SHP77 (cell line): ENCODE data around the gene ZNF3.

Experiments
- DNase-seq, 2 experiments: peaks; one replicate each; lab custom pipeline; 2025; lab: John Stamatoyannopoulos, UW

The ZNF3 gene

GRCh38 chr7:100053215-100053614, 28.3 kb downstream of the ZNF3 start:
- DNase-seq, result peak; percentile 71 to 81

- no peak for DNase-seq
These were observed 29.9 kb downstream of the ZNF3 start for GRCh38 chr7:100051611-100052010.

GRCh38 chr7:100049441-100050291, 31.9 kb downstream of the ZNF3 start, which contains the start of gene ZSCAN21:
TSS of gene ZSCAN21 (plus strand) at chr7:100049774. CDS start at chr7:100057007, 7,233 bp downstream.
- DNase-seq, result peak; percentile 43 to 65

- DNase-seq, result no peak
These were observed 32.8 kb downstream of the ZNF3 start for GRCh38 chr7:100048680-100049079.

GRCh38 chr7:100044718-100045117, 36.8 kb downstream of the ZNF3 start:
- DNase-seq, result peak in 1 of 2 experiments; percentile 8

- DNase-seq, result no peak
These were observed 40.9 kb downstream of the ZNF3 start for GRCh38 chr7:100040575-100040974.

- DNase-seq, result no peak
These were observed 43.2 kb downstream of the ZNF3 start for GRCh38 chr7:100038326-100038725.

GRCh38 chr7:100035876-100036275, 45.6 kb downstream of the ZNF3 start:
- DNase-seq, result no peak

- DNase-seq, result no peak
These were observed 46.5 kb downstream of the ZNF3 start for GRCh38 chr7:100034871-100035510.

GRCh38 chr7:100033526-100033925, 48.0 kb downstream of the ZNF3 start:
- no peak for DNase-seq

GRCh38 chr7:100029596-100029995, 51.9 kb downstream of the ZNF3 start:
- no peak for DNase-seq

GRCh38 chr7:100027197-100027596, 54.3 kb downstream of the ZNF3 start:
- DNase-seq, result no peak

- no peak for DNase-seq
These were observed 57.4 kb downstream of the ZNF3 start for GRCh38 chr7:100024020-100024619.

- DNase-seq, result no peak
These were observed 58.0 kb downstream of the ZNF3 start for GRCh38 chr7:100023526-100023925.

GRCh38 chr7:100022621-100023020, 58.9 kb downstream of the ZNF3 start:
- no peak for DNase-seq

- DNase-seq, result no peak
These were observed 60.2 kb downstream of the ZNF3 start for GRCh38 chr7:100021297-100021696.
